Ectodermal cell (in vitro differentiated cells): ENCODE results near the gene NR2E1.
A peak's percentile ranks its signal among the peaks of the same experiment; 100 is the strongest.

Experiments used
- H3K27ac ChIP-seq: 2 replicates; pipeline ENCODE4 v1.7.0; 2013; ENCODE audit warnings: mild to moderate bottlenecking, low read depth, low read length; ENCODE audit not compliant: insufficient read depth, poor library complexity, severe bottlenecking
- H3K27me3 ChIP-seq: 2 replicates; pipeline ENCODE4 v1.7.0; 2013; ENCODE audit warnings: mild to moderate bottlenecking, low read length; ENCODE audit not compliant: insufficient read depth, control insufficient read depth, poor library complexity, severe bottlenecking
- H3K36me3 ChIP-seq: one replicate; pipeline ENCODE4 v1.7.0; 2013; ENCODE audit warnings: low read length; ENCODE audit not compliant: control insufficient read depth, insufficient read depth
- H3K4me1 ChIP-seq: one replicate; pipeline ENCODE4 v1.7.0; 2013; ENCODE audit warnings: low read length; ENCODE audit not compliant: control insufficient read depth, insufficient read depth
- H3K4me3 ChIP-seq: 2 replicates; pipeline ENCODE4 v1.7.0; 2013; ENCODE audit warnings: low read depth, low read length, control low read depth; ENCODE audit not compliant: insufficient read depth
- H3K9me3 ChIP-seq: 2 replicates; pipeline ENCODE4 v1.7.0; 2013; ENCODE audit warnings: mild to moderate bottlenecking, low read length, moderate library complexity; ENCODE audit not compliant: control insufficient read depth
- WGBS, 2 experiments: methylation state at CpG; one replicate each; pipeline ENCODE4 v1.1.7; 2013; ENCODE audit warnings: missing lambda C conversion rate in 2 of 2; 5-methylcytosine and 5-hydroxymethylcytosine counted together

NR2E1 gene

GRCh38 chr6:108171918-108172516 is 6.2 kb downstream of the NR2E1 start:
- H3K9me3 ChIP-seq, result no peaks in the 10 kb centered on the region
- H3K27me3 ChIP-seq, result peaks cover 100% of the 10 kb centered on the region
- H3K36me3 ChIP-seq, result no peaks in the 10 kb centered on the region
- H3K4me3 ChIP-seq, result no peak overlapping the region
- 10 to 15% methylated on average over 3 of the region's 3 CpGs for WGBS, 2 experiments
- H3K27ac ChIP-seq, result no peak overlapping the region
- H3K4me1 ChIP-seq, result peaks cover 35% of the 10 kb centered on the region

DNA sequence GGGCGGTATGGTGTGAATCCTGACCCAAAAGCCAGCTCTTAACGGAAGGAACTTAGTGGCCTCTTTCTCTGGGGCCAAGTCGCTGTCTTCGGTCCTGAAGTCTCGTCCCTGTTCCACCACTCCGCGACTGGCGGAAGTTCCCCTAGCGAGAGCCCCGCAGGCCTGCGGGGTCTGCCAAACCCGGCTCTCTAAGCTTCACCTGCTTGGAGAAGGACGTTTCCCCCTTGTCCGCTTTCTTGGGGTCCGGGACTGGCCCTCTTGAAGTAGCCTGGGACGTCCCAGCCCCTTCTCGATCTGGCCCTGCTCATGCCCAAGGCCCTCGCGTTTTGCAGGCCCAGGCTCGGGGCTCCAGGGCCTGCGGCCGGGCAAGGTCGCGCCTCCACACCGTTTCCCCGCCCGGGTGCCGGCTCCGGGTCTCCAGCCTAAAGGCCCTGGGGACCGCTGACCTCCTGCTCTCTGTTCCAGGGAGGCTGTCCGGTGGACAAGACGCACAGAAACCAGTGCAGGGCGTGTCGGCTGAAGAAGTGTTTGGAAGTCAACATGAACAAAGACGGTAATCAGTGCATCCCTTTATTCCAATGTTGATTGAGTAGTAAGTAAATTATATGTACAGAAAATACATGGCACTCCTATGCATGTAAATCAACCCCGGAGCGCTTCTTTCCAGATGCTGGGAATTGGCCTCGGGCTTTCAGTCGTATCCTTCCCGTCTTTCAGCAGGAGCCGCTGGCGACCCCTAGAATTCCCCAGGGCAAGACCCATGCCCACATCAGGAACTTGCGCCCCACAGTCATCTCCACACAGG is 8.8 kb downstream of the NR2E1 start:
- no peaks in the 10 kb centered on the region for H3K36me3 ChIP-seq
- H3K4me3 ChIP-seq, result no peak overlapping the region
- H3K4me1 ChIP-seq, result peaks cover 21% of the 10 kb centered on the region
- H3K27me3 ChIP-seq, result peaks cover 100% of the 10 kb centered on the region
- 11% methylated on average over 43 of the region's 43 CpGs for WGBS, 2 experiments
- H3K27ac ChIP-seq, result no peak overlapping the region
- no peaks in the 10 kb centered on the region for H3K9me3 ChIP-seq

- Histone ChIP-seq H3K36me3 (no peaks in the 10 kb centered on the region), H3K4me1 (peaks cover 23% of the 10 kb centered on the region), H3K4me3 (no peak overlapping the region), H3K27me3 (peaks cover 98% of the 10 kb centered on the region), H3K27ac (no peak overlapping the region), H3K9me3 (no peaks in the 10 kb centered on the region)
- WGBS, 2 experiments, result 12% methylated on average over 22 of the region's 22 CpGs
These were observed 9.4 kb downstream of the NR2E1 start for GRCh38 chr6:108175176-108175591.

GRCh38 chr6:108175592-108176279 is 9.9 kb downstream of the NR2E1 start:
- H3K4me3 ChIP-seq, result peak overlapping the region; percentile 8
- no peaks in the 10 kb centered on the region for H3K36me3 ChIP-seq
- H3K4me1 ChIP-seq, result peaks cover 21% of the 10 kb centered on the region
- peaks cover 93% of the 10 kb centered on the region for H3K27me3 ChIP-seq
- no peak overlapping the region for H3K27ac ChIP-seq
- H3K9me3 ChIP-seq, result no peaks in the 10 kb centered on the region
- WGBS, 2 experiments, result 2% methylated on average over 38 of the region's 38 CpGs

DNA sequence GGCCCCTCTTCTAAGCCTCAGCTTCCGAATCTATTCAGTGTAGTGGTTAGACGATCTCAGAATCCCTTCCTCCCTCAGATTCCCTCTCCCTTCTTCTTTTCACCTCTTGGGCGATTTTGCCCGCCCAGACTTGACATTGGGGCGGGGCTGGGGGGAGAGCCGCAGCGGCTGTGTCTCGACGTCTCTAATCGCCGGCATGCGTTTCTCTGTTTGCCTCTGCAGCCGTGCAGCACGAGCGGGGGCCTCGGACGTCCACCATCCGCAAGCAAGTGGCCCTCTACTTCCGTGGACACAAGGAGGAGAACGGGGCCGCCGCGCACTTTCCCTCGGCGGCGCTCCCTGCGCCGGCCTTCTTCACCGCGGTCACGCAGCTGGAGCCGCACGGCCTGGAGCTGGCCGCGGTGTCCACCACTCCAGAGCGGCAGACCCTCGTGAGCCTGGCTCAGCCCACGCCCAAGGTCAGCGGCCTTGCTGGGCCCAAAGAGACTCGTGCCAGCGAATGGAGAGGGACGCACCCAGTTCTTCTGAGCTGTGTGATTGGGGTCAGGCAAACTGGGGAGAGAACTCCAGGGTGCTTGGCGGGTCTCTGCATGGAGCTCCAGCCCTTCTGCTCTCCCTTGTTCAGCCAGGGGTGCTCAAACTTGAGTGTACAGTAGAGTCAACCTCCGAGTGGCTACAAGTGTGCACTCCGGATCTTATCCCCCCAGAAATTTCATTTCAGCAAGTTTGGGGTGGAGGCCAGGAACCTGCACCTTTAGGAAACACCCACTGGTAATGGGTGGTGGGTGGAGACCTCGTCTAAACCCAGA is 10.7 kb downstream of the NR2E1 start:
- peaks cover 85% of the 10 kb centered on the region for H3K27me3 ChIP-seq
- peak overlapping the region; percentile 8 for H3K4me3 ChIP-seq
- peaks cover 18% of the 10 kb centered on the region for H3K4me1 ChIP-seq
- no peaks in the 10 kb centered on the region for H3K9me3 ChIP-seq
- H3K36me3 ChIP-seq, result no peaks in the 10 kb centered on the region
- H3K27ac ChIP-seq, result no peak overlapping the region
- 8% methylated on average over 46 of the region's 46 CpGs for whole genome bisulfite sequencing, 2 experiments

DNA sequence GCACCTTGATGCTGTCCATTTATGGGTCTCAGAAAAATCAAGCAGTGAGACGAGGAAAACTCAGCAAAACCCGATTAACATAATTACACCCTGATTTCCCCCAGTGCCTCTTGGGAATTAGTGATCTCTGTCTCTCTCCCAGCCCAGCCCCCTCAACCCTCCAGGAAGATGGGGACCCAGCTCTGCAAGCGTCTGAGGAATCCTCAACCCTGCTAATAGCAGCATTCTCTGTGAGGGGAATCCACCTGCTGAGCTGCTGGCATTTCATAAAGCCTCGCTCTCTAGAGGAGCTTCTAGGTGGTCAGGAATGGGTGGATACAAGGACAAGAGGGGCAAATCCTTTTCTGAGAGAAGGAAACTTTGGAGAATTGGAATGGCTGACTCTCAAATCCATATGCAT is 13.9 kb downstream of the NR2E1 start:
- 6 to 7% methylated on average over 4 of the region's 4 CpGs for WGBS, 2 experiments
- Histone ChIP-seq H3K4me1 (peaks cover 13% of the 10 kb centered on the region), H3K4me3 (no peak overlapping the region), H3K27ac (no peak overlapping the region), H3K36me3 (no peaks in the 10 kb centered on the region), H3K27me3 (peaks cover 53% of the 10 kb centered on the region), H3K9me3 (no peaks in the 10 kb centered on the region)

- WGBS, 2 experiments, result 17% methylated on average over 1 of the region's 1 CpG; no CpG with 5 or more reads in 1 of the 2 experiments
- Histone ChIP-seq H3K4me3 (no peak overlapping the region), H3K27me3 (peaks cover 47% of the 10 kb centered on the region), H3K9me3 (no peaks in the 10 kb centered on the region), H3K27ac (no peak overlapping the region), H3K4me1 (peaks cover 13% of the 10 kb centered on the region), H3K36me3 (no peaks in the 10 kb centered on the region)
These were observed 14.4 kb downstream of the NR2E1 start for GRCh38 chr6:108180266-108180665.

DNA sequence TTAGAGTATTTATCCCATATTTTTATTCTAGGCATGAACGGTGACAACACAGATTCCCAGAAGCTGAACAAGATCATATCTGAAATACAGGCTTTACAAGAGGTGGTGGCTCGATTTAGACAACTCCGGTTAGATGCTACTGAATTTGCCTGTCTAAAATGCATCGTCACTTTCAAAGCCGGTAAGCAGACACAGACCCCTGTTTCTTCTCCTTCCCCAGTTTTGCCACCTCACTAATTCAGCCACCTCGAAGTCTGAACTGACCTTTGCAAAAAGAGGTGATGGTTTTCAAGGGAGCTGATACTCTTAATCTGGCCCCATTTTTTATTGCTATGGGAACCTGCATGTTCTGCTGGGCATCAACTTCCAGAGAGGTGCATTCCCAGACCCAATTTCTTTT is 15.0 kb downstream of the NR2E1 start:
- Histone ChIP-seq H3K9me3 (no peaks in the 10 kb centered on the region), H3K4me1 (peaks cover 13% of the 10 kb centered on the region), H3K36me3 (no peaks in the 10 kb centered on the region), H3K4me3 (no peak overlapping the region), H3K27ac (no peak overlapping the region), H3K27me3 (peaks cover 43% of the 10 kb centered on the region)
- 74 to 75% methylated on average over 6 of the region's 6 CpGs for WGBS, 2 experiments

- H3K9me3 ChIP-seq, result no peaks in the 10 kb centered on the region
- peaks cover 9% of the 10 kb centered on the region for H3K27me3 ChIP-seq
- H3K4me3 ChIP-seq, result no peak overlapping the region
- H3K27ac ChIP-seq, result no peak overlapping the region
- H3K4me1 ChIP-seq, result no peaks in the 10 kb centered on the region
- no peaks in the 10 kb centered on the region for H3K36me3 ChIP-seq
- WGBS, 2 experiments, result 94 to 97% methylated on average over 2 of the region's 2 CpGs
These were observed 20.4 kb downstream of the NR2E1 start for GRCh38 chr6:108186226-108186625.
